NCI-H526 treated with DMSO at 0.1 percent for 48 hours (cell line): ENCODE measurements around the gene APLNR.

Source experiments
- DNase-seq: peaks from one replicate; lab custom pipeline; 2025; lab: John Stamatoyannopoulos, UW

APLNR gene

GRCh38 chr11:57217053-57217452, 20.0 kb downstream of the APLNR start:
- no peak for DNase-seq

GRCh38 chr11:57216463-57216862, 20.6 kb downstream of the APLNR start:
- DNase-seq = no peak

- no peak for DNase-seq
Observed at GRCh38 chr11:57214494-57214893, 22.6 kb downstream of the APLNR start.

GRCh38 chr11:57214098-57214417, 23.0 kb downstream of the APLNR start:
- DNase-seq = no peak

GRCh38 chr11:57213342-57214097, 23.5 kb downstream of the APLNR start:
- DNase-seq = no peak

- no peak for DNase-seq
Observed at GRCh38 chr11:57210781-57211180, 26.3 kb downstream of the APLNR start.

GRCh38 chr11:57207168-57207567, 29.9 kb downstream of the APLNR start:
- DNase-seq = no peak

GRCh38 chr11:57205041-57205641, 31.9 kb downstream of the APLNR start:
- no peak for DNase-seq

GRCh38 chr11:57203882-57204480, 33.1 kb downstream of the APLNR start:
- no peak for DNase-seq

GRCh38 chr11:57203359-57203758, 33.7 kb downstream of the APLNR start:
- DNase-seq = no peak

GRCh38 chr11:57202281-57202680, 34.8 kb downstream of the APLNR start:
- DNase-seq = no peak

GRCh38 chr11:57200917-57201316, 36.1 kb downstream of the APLNR start:
- DNase-seq = no peak

GRCh38 chr11:57199330-57199729, 37.7 kb downstream of the APLNR start:
- DNase-seq = no peak

GRCh38 chr11:57197762-57198161, 39.3 kb downstream of the APLNR start:
- no peak for DNase-seq

- DNase-seq = no peak
Observed at GRCh38 chr11:57196596-57196995, 40.5 kb downstream of the APLNR start.

- DNase-seq = no peak
Observed at GRCh38 chr11:57192316-57192715, 44.7 kb downstream of the APLNR start.

GRCh38 chr11:57191311-57192219, 45.5 kb downstream of the APLNR start:
- DNase-seq = no peak

- DNase-seq = no peak
Observed at GRCh38 chr11:57190548-57190947, 46.5 kb downstream of the APLNR start.
